KG1 (cell line): ENCODE measurements around the gene WNT7B.

ENCODE experiments used
- DNase-seq: peaks from one replicate; lab custom pipeline; 2025; lab: John Stamatoyannopoulos, UW

The WNT7B gene

GRCh38 chr22:45871721-45872120 lies 105.2 kb downstream of the WNT7B start:
- DNase-seq, result no peak
